Smooth muscle cell (in vitro differentiated cells): ENCODE measurements around the gene VKORC1L1. TPM values are rescaled to one million over a fixed set of nuclear protein-coding genes. Genes with fewer than 3 reads are reported as not detected.
"Not testable (repeated sequence)": the region's sequence is repeated elsewhere in the genome, so short reads cannot be mapped to it uniquely, and the experiment has no call there.

Source experiments
- DNase-seq: peaks from one replicate; lab custom pipeline; 2025; ENCODE audit not compliant: unreplicated experiment; lab: John Stamatoyannopoulos, UW
- H2AFZ ChIP-seq: fragments of 200-600 bp; sonication (generic); 2 replicates; pipeline ENCODE4 v1.6.0; 2016; ENCODE audit warnings: antibody characterized with exemption, low read depth, mild to moderate bottlenecking
- H3F3A ChIP-seq: fragments of 200-600 bp; sonication (generic); 2 replicates; pipeline ENCODE4 v1.6.0; 2017; ENCODE audit warnings: antibody characterized with exemption, low read depth
- H3K27ac ChIP-seq: fragments of 200-600 bp; sonication (generic); 2 replicates; pipeline ENCODE4 v1.5.1; 2016; ENCODE audit warnings: low read depth, mild to moderate bottlenecking
- H3K27me3 ChIP-seq: fragments of 200-600 bp; sonication (generic); 2 replicates; pipeline ENCODE4 v1.6.1; 2016; ENCODE audit warnings: low read depth, mild to moderate bottlenecking
- H3K36me3 ChIP-seq: fragments of 200-600 bp; sonication (generic); 2 replicates; pipeline ENCODE4 v1.5.1; 2016; ENCODE audit warnings: low read depth
- H3K4me1 ChIP-seq: fragments of 200-600 bp; sonication (generic); 2 replicates; pipeline ENCODE4 v1.5.1; 2016; ENCODE audit warnings: low read depth
- H3K4me2 ChIP-seq: fragments of 200-600 bp; sonication (generic); 2 replicates; pipeline ENCODE4 v1.6.0; 2016; ENCODE audit warnings: mild to moderate bottlenecking
- H3K4me3 ChIP-seq: fragments of 200-600 bp; sonication (generic); 2 replicates; pipeline ENCODE4 v1.5.1; 2016; ENCODE audit warnings: mild to moderate bottlenecking
- H3K79me2 ChIP-seq: fragments of 200-600 bp; sonication (generic); 2 replicates; pipeline ENCODE4 v1.6.0; 2016; ENCODE audit warnings: low read depth, mild to moderate bottlenecking
- H3K9ac ChIP-seq: fragments of 200-600 bp; sonication (generic); 2 replicates; pipeline ENCODE4 v1.6.0; 2016; ENCODE audit warnings: low read depth
- H3K9me3 ChIP-seq: fragments of 200-600 bp; sonication (generic); replicated peaks from 2 replicates; pipeline ENCODE4 v1.5.1; 2016; ENCODE audit warnings: low read depth
- H4K20me1 ChIP-seq: fragments of 200-600 bp; sonication (generic); 2 replicates; pipeline ENCODE4 v1.6.0; 2016; ENCODE audit warnings: low read depth
- WGBS: methylation state at CpG from one replicate; pipeline ENCODE4 v1.1.7; 2016; ENCODE audit warnings: low lambda C conversion rate; 5-methylcytosine and 5-hydroxymethylcytosine counted together
- polyA plus RNA-seq: library from polyadenylated mRNA; unstranded; fragments of >200 nt; fragmentation: Nextera tagmentation; extraction: Ambion mirVana; gene quantifications from 2 replicates; pipeline ENCODE4 v1.2.1, GENCODE V29; 2016
- total RNA-seq: library from RNA; depleted of rRNA; stranded (reverse); fragments of >200 nt; gene quantifications from 2 replicates; pipeline ENCODE4 v1.2.3, GENCODE V29; 2014
- TF ChIP-seq, protein P1 (sequence below): fragments of 200-600 bp; sonication (generic); IDR thresholded peaks from 2 replicates; pipeline ENCODE4 v1.5.1; 2017; ENCODE audit warnings: borderline replicate concordance, mild to moderate bottlenecking, antibody characterized with exemption; ENCODE audit not compliant: insufficient read depth, poor library complexity, severe bottlenecking

VKORC1L1 gene
- total and polyA plus RNA-seq, 2 experiments from 2014 or later, result 11.2 to 18.0 TPM

- Histone ChIP-seq H4K20me1 (peaks cover 47% of the 10 kb centered on the region), H3K27me3 (no peaks in the 10 kb centered on the region), H3K36me3 (no peaks in the 10 kb centered on the region), H3K9me3 (no peaks in the 10 kb centered on the region), H3K27ac (no peak overlapping the region), H3K9ac (no peak overlapping the region), H3K79me2 (peaks cover 55% of the 10 kb centered on the region), H3K4me3 (no peak overlapping the region), H3K4me2 (no peak overlapping the region), H3K4me1 (no peaks in the 10 kb centered on the region), H2AFZ (no peak overlapping the region), H3F3A (no peaks in the 10 kb centered on the region)
- WGBS, result 97% methylated on average over 2 of the region's 2 CpGs
- no peak for DNase-seq
- TF ChIP-seq, protein P1, sequence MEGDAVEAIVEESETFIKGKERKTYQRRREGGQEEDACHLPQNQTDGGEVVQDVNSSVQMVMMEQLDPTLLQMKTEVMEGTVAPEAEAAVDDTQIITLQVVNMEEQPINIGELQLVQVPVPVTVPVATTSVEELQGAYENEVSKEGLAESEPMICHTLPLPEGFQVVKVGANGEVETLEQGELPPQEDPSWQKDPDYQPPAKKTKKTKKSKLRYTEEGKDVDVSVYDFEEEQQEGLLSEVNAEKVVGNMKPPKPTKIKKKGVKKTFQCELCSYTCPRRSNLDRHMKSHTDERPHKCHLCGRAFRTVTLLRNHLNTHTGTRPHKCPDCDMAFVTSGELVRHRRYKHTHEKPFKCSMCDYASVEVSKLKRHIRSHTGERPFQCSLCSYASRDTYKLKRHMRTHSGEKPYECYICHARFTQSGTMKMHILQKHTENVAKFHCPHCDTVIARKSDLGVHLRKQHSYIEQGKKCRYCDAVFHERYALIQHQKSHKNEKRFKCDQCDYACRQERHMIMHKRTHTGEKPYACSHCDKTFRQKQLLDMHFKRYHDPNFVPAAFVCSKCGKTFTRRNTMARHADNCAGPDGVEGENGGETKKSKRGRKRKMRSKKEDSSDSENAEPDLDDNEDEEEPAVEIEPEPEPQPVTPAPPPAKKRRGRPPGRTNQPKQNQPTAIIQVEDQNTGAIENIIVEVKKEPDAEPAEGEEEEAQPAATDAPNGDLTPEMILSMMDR, result no peak
Observed at GRCh38 chr7:65937296-65937695, 64.4 kb downstream of the VKORC1L1 start.

DNA sequence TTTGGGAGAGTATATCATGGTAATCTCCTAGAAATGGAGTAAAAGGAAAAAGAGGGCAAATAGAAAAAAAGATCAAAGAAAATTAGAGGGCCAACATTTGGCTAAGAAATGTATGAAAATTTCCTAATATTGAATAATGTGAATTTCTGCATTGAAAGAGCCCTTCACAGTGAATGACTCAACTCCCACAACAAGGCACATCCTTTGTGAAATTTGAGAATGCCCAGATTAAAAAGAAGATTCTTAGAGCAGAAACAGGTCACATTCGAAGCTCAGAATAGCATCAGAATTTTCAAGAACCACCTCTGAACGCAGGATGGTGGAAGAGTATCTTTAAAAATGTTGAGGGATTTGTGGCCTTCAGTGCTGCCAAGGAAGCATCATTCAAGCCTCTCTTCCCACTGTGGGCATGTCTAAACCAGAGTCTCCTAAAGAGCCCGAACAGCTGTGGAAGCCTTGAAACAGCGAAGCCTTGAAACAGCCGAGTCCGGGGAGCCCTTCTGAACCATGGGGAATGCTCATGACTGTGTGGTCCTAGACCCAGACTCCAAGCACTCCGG lies 65.5 kb downstream of the VKORC1L1 start:
- TF ChIP-seq, protein P1, result no peak
- H3K9ac ChIP-seq, result no peak overlapping the region
- no peaks in the 10 kb centered on the region for H3K4me1 ChIP-seq
- no peaks in the 10 kb centered on the region for H3K36me3 ChIP-seq
- peaks cover 37% of the 10 kb centered on the region for H4K20me1 ChIP-seq
- DNase-seq, result no peak
- no peak overlapping the region for H3K4me2 ChIP-seq
- 95% methylated on average over 7 of the region's 7 CpGs for WGBS
- H3K79me2 ChIP-seq, result peaks cover 51% of the 10 kb centered on the region
- no peak overlapping the region for H2AFZ ChIP-seq
- H3K27ac ChIP-seq, result no peak overlapping the region
- H3K4me3 ChIP-seq, result no peak overlapping the region
- no peaks in the 10 kb centered on the region for H3K27me3 ChIP-seq
- H3F3A ChIP-seq, result no peaks in the 10 kb centered on the region
- no peaks in the 10 kb centered on the region for H3K9me3 ChIP-seq

DNA sequence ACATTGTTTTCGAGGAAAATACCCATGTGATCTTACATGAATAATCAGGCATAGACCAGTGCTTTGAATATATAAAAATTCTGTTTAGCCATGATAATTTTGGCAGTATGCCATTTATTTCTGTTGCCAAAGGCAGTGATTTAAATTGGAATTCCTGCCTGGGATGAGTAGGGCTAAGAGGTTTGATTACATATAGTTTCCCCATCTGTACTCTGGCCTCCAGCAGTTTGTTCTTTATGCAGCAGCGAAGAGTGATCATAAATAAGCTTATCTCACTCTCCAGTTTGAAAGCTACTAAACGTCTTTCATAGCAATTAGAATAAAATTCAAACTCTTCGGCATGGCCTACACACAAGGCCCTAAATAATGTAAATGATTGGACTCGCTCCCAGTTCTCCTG lies 72.9 kb downstream of the VKORC1L1 start:
- H3K79me2 ChIP-seq, H3F3A ChIP-seq, H3K36me3 ChIP-seq, H3K4me1 ChIP-seq, H4K20me1 ChIP-seq, H3K27me3 ChIP-seq, H3K27ac ChIP-seq, H2AFZ ChIP-seq, H3K4me2 ChIP-seq, H3K9ac ChIP-seq, H3K9me3 ChIP-seq, H3K4me3 ChIP-seq, DNase-seq: not testable (repeated sequence)
- 100% methylated on average over 1 of the region's 5 CpGs for WGBS

GRCh38 chr7:65946904-65947303 lies 74.0 kb downstream of the VKORC1L1 start:
- Histone ChIP-seq H3K79me2 (peaks cover under 1% of the 10 kb centered on the region), H3K4me3 (no peak overlapping the region), H3K9me3 (no peaks in the 10 kb centered on the region), H4K20me1 (peaks cover 3% of the 10 kb centered on the region), H2AFZ (no peak overlapping the region), H3K27me3 (no peaks in the 10 kb centered on the region), H3F3A (no peaks in the 10 kb centered on the region), H3K4me2 (no peak overlapping the region), H3K4me1 (no peaks in the 10 kb centered on the region), H3K27ac (no peak overlapping the region), H3K36me3 (no peaks in the 10 kb centered on the region), H3K9ac (no peak overlapping the region)
- TF ChIP-seq, protein P1, result no peak
- DNase-seq, result no peak
- WGBS, result 94% methylated on average over 4 of the region's 4 CpGs
